ENCODE data around the gene SIRT3.
"Not testable (repeated sequence)": the region's sequence is repeated elsewhere in the genome, so short reads cannot be mapped to it uniquely, and the experiment has no call there.

The SIRT3 gene

DNA sequence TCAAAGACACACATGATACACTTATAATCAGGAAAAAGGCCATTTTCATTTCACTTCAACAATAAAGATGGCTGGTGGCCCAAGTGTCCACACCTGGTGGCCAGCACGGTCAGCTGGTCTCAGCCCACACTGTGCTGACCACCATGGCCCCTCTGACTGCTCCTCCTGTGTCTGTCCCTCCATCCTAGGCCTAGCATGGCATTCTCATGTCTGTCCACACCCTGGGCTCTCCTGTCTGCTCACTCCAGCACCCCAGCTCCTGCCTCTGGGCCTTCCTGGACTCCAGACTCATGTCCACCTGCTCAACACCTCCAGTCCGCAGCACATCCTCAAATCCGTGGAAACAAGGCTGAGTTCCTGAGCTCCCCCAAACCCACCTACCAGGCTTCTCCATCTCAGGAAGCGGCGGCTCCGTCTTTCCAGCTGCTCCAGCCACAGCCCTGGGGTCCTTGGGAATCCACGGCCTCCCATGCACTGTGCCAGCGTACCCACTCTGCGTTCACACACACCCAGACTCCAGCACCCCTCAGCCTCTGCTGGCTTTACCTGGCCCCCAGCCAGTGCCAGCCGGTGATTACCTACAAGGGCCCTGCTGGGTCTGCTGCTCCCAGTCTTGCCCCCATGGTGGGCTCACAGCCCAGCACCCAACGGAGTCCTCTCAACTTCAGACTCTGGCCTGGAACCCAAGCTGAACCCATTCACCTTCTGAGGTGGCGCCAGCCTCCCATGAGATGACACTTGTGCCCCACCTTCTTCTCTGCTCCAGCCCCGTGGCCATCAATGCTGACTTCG lies 13.9 kb downstream of the SIRT3 start:
- Histone ChIP-seq H3K79me2 (ENCODE audit: insufficient read depth, low read length) (no peaks in the 10 kb centered on the region), H3K27me3 (ENCODE audit: insufficient read depth, low read length, poor library complexity, severe bottlenecking) (no peaks in the 10 kb centered on the region), H3K4me3 (ENCODE audit: low read length, poor library complexity, severe bottlenecking) (no peak overlapping the region), H3F3A (ENCODE audit: low read depth) (no peaks in the 10 kb centered on the region; the same call in 1 of the 2 replicates), H4K20me1 (ENCODE audit: insufficient read depth, low read length, poor library complexity, severe bottlenecking) (no peaks in the 10 kb centered on the region), H3K9me3 (ENCODE audit: insufficient read depth, low read depth, low read length) (no peaks in the 10 kb centered on the region), H3K9ac (ENCODE audit: low read depth, low read length, poor library complexity, severe bottlenecking) (no peak overlapping the region), H2AFZ (ENCODE audit: low read length) (no peak overlapping the region), H3K4me2 (ENCODE audit: low read depth, low read length, poor library complexity, severe bottlenecking) (no peak overlapping the region), H3K4me1 (ENCODE audit: insufficient read depth, low read length, poor library complexity, severe bottlenecking) (peaks cover 25% of the 10 kb centered on the region), H3K36me3 (ENCODE audit: insufficient read depth, low read length) (no peaks in the 10 kb centered on the region), H3K9me2 (replicated peaks; ENCODE audit: low read depth, low read length) (no peaks in the 10 kb centered on the region)
- no peak for TF ChIP-seq EZH2phosphoT487 (IDR thresholded peaks at IDR 0.05; ENCODE audit: borderline replicate concordance)
- TF ChIP-seq, protein P1, sequence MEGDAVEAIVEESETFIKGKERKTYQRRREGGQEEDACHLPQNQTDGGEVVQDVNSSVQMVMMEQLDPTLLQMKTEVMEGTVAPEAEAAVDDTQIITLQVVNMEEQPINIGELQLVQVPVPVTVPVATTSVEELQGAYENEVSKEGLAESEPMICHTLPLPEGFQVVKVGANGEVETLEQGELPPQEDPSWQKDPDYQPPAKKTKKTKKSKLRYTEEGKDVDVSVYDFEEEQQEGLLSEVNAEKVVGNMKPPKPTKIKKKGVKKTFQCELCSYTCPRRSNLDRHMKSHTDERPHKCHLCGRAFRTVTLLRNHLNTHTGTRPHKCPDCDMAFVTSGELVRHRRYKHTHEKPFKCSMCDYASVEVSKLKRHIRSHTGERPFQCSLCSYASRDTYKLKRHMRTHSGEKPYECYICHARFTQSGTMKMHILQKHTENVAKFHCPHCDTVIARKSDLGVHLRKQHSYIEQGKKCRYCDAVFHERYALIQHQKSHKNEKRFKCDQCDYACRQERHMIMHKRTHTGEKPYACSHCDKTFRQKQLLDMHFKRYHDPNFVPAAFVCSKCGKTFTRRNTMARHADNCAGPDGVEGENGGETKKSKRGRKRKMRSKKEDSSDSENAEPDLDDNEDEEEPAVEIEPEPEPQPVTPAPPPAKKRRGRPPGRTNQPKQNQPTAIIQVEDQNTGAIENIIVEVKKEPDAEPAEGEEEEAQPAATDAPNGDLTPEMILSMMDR (conservative IDR thresholded peaks at IDR 0.05; ENCODE audit: low read length), result no peak

DNA sequence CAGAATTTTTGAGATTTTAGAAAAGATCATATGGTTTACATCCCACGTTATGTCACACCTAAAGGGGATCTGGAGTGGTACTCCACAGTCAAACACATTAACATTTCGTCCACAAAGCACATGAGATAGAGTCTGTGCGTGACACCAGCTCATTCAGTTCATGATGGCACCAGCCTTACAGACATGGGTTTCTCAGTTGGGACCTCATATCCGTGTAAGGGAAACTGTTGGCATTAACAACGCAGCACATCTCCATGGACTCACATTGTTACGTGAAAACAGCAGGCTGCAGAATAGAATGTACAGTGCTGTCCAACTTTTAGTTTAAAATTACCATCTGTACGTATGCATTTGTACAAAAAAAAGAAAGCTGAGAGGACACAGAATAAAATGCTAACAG lies 14.6 kb downstream of the SIRT3 start:
- no peaks in the 10 kb centered on the region for H4K20me1 ChIP-seq (ENCODE audit: insufficient read depth, low read length, poor library complexity, severe bottlenecking)
- no peaks in the 10 kb centered on the region for H3K79me2 ChIP-seq (ENCODE audit: insufficient read depth, low read length)
- H3K9me2 ChIP-seq (replicated peaks; ENCODE audit: low read depth, low read length), result no peaks in the 10 kb centered on the region
- no peaks in the 10 kb centered on the region for H3K27me3 ChIP-seq (ENCODE audit: insufficient read depth, low read length, poor library complexity, severe bottlenecking)
- H3K9me3 ChIP-seq (ENCODE audit: insufficient read depth, low read depth, low read length), result no peaks in the 10 kb centered on the region
- H3F3A ChIP-seq (ENCODE audit: low read depth), result no peaks in the 10 kb centered on the region; the same call in 1 of the 2 replicates
- no peak overlapping the region for H3K4me2 ChIP-seq (ENCODE audit: low read depth, low read length, poor library complexity, severe bottlenecking)
- no peak overlapping the region for H3K9ac ChIP-seq (ENCODE audit: low read depth, low read length, poor library complexity, severe bottlenecking)
- no peak overlapping the region for H2AFZ ChIP-seq (ENCODE audit: low read length)
- H3K36me3 ChIP-seq (ENCODE audit: insufficient read depth, low read length), result no peaks in the 10 kb centered on the region
- H3K4me3 ChIP-seq (ENCODE audit: low read length, poor library complexity, severe bottlenecking), result no peak overlapping the region
- no peak for TF ChIP-seq EZH2phosphoT487 (IDR thresholded peaks at IDR 0.05; ENCODE audit: borderline replicate concordance)
- TF ChIP-seq, protein P1 (conservative IDR thresholded peaks at IDR 0.05; ENCODE audit: low read length), result no peak
- H3K4me1 ChIP-seq (ENCODE audit: insufficient read depth, low read length, poor library complexity, severe bottlenecking), result peaks cover 25% of the 10 kb centered on the region

DNA sequence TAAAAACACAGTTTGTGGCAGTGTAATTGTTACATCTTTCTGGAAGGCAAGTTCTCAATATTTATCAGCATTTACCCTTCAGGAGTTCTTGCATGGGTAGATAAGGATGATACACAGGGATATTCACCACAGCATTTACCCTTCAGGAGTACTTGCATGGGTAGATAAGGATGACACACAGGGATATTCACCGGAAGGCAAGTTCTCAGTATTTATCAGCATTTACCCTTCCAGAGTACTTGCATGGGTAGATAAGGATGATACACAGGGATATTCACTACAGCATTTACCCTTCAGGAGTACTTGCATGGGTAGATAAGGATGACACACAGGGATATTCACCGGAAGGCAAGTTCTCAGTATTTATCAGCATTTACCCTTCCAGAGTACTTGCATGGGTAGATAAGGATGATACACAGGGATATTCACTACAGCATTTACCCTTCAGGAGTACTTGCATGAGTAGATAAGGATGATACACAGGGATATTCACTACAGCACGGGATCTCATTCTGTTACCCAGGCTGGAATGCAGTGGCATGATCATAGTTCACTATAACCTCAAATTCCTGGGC lies 15.4 kb downstream of the SIRT3 start:
- H3K9me3 ChIP-seq (ENCODE audit: insufficient read depth, low read depth, low read length); H3K36me3 ChIP-seq (ENCODE audit: insufficient read depth, low read length); H3K4me3 ChIP-seq (ENCODE audit: low read length, poor library complexity, severe bottlenecking); H3K27me3 ChIP-seq (ENCODE audit: insufficient read depth, low read length, poor library complexity, severe bottlenecking); H2AFZ ChIP-seq (ENCODE audit: low read length); H4K20me1 ChIP-seq (ENCODE audit: insufficient read depth, low read length, poor library complexity, severe bottlenecking); H3K4me2 ChIP-seq (ENCODE audit: low read depth, low read length, poor library complexity, severe bottlenecking); H3K9me2 ChIP-seq (replicated peaks; ENCODE audit: low read depth, low read length); H3K9ac ChIP-seq (ENCODE audit: low read depth, low read length, poor library complexity, severe bottlenecking); H3K79me2 ChIP-seq (ENCODE audit: insufficient read depth, low read length); H3F3A ChIP-seq (ENCODE audit: low read depth): not testable (repeated sequence)
- H3K4me1 ChIP-seq (ENCODE audit: insufficient read depth, low read length, poor library complexity, severe bottlenecking), result peaks cover 18% of the 10 kb centered on the region

Data from Loucy (cell line).